GM21423 (cell line): Measurements from ENCODE around the gene GALNT7.
A peak's percentile ranks its signal among the peaks of the same experiment; 100 is the strongest.
"Not testable (repeated sequence)": the region's sequence is repeated elsewhere in the genome, so short reads cannot be mapped to it uniquely, and the experiment has no call there.

Experiments
- ATAC-seq: cut with Tn5 transposase; IDR thresholded peaks from one replicate; pipeline ENCODE4 v1.9.1; 2021; ENCODE audit warnings: mild to moderate bottlenecking, moderate library complexity; ENCODE audit not compliant: unreplicated experiment

GALNT7 gene

DNA sequence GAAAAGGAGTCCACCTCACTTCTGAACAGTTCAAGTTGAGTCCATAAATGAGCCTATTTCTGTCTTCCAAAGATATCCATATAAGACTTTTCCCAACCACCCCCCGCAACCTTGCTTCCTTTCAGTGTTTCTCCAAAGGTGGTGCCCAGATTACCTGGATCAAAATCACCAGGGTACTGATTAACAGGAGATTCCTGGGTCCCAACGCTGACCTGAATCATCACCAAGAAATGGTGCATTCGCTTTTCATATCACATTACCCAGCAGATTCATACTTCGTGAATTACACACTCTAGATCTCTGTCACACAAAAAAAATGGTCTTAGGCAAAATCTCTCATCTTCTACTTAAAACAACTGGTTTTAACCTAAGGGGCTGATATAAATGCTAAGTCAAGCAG lies 2.1 kb upstream of the GALNT7 start:
- no peak for ATAC-seq

- peak; percentile 18 for ATAC-seq
These were observed 734 bp upstream of the GALNT7 start for GRCh38 chr4:173167758-173168395.

DNA sequence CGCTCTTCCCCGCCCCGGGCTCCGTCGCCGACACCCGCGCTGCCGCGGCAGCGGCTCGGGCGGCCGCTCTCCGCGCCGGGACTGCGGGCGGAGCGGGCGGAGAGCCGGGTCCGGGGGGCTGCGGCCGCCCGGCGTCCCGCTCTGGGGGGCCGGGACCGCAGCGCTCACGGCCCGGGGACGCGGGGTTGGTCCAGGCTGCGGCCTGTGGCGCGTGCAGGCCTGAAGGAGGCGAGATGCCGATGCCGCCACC lies 492 bp downstream of the GALNT7 start:
- ATAC-seq = no peak

DNA sequence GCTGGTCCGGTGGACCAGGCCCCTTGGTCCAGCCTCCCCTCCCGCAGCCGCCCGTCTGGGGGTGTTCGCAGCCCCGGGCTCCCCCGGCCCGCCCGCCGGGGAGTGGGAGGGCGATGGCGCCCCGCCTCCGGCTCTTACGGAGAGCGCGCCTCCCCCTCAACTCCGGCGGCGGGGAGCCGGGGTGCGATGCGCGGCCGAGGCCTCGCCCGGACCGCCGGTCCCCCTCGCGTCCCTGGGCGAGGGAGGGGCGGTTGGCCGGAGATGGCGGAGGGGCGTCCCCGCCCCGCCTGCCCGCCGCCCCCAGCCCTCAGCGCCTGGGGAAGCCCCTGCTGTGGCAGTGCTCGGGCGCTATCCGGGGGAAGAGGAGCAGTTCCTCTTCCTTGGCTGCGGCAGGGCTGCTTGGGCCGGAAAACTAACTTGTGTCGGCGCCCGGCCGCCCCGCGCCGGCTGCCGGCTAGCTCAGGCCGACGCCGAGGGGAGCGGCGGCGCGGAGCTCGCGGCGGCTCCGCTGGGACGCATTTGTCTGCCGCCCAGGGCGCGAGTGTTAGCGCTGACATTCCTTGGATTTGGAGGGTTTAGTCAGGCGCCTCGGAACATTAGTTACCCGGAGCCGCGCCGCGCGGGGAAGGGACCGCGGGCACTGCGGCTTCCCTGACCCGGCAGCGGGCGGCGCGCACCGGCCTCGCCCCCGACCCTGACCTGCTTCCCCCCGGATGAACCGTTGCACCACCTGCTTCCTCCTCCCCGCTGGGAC lies 994 bp downstream of the GALNT7 start:
- ATAC-seq = peak; percentile 58

DNA sequence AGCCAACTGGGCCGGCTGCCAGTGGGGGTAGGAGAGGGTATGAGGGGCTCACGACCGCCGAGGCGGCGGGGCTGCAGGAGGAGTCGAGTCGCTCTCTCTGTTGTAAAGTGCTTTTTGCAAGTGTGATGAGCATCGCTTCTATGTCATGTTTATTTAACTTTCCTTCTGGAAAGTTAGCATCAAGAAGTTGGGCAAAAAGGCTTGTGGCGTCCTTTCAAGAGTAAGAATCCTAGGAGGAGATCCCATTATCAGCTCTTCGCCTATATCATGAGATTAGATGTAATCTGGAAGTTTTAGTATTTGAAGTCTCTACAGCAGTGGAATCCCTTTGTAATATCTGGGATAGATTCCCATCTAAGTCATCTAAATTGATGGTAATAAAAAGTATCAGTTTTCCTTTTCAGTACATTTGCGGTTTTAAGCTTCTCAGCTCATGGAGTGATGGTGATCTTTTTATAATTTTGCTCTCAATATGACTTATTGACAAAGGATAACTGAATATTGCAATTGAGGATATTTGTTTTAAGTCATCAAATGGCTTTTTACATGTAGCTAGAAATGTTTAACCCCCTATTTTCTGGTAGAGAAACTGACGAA lies 1.7 kb downstream of the GALNT7 start:
- no peak for ATAC-seq

DNA sequence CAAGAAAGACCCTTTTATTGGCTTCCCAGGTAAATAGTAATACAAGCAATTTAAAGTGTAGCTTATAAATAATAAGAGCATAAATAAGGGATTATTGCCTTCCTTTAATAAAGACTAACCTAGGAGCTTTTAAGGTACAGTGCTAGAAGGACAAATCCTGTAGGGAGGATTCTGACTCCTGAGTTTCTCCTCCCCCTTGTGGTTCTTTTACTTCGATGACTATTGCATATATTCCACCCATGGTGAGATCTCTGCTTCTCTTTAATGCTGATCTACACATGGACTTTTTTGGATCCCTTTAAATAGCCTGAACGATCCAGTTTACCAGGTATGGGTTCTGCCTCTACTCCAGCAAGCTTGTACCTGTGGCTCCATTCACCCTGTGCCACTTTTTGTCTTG lies 2.5 kb downstream of the GALNT7 start:
- no peak for ATAC-seq

- ATAC-seq = no peak
These were observed 3.4 kb downstream of the GALNT7 start for GRCh38 chr4:173171987-173172386.

- ATAC-seq = no peak
These were observed 5.6 kb downstream of the GALNT7 start for GRCh38 chr4:173174184-173174583.

DNA sequence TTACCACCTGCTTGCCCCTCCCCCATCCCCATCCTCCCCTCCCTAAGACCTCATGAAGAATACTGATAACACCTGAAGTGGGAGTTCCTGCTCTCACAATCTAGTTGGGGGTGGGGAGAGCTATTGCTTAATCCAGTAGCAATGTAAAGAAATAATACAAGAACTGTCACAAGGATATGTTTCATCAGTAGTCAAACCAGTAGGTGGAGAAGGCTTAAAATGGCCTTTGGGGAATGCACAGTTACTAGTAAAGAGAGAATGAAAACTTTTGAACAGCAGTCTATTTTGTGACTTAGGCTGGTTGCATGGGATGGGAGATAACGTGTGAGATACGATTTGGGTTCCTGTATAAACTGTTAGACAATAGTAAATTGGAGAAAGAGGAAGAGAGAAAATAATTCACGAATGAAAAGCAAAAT lies 6.0 kb downstream of the GALNT7 start:
- ATAC-seq = no peak

DNA sequence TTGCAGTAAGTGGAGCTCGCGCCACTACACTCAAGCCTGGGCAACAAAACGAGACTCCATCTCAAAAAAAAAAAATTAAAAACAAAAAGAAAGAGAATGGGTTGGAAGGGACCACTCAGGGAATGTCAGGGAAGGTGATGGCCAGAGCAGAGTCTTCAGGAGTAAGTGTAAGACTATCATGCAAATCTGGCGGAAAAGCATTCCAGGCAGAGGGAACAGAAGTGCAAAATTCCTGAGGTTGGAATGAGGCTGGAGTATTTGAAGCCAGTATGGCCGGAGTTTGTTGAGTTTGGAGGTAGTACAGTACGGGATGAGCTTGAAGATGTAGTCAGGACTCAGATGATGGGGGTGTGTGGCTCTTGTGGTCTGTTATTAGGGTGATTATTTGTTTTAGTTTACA lies 7.4 kb downstream of the GALNT7 start:
- no peak for ATAC-seq

DNA sequence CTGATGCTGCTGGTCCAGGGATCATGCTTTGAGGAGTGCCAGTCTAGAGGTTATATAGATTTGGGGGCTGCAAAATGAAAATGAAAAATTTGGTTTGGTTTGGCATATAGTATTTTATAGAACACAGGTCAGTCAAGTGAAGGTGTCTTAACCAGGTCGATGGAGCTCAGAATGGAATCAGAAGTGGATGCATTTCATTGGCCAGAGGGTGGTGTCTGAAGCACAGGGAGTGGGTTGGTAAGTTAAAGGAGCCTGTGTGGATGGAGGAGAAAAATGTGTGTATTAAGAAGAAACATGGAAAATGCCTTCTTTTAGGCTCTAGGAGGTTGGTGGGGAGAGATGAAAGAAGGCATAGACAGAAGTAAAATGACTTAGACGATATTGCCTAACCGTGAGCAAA lies 8.6 kb downstream of the GALNT7 start:
- ATAC-seq = no peak

- ATAC-seq = no peak
These were observed 9.5 kb downstream of the GALNT7 start for GRCh38 chr4:173178144-173178543.

- peak; percentile 65 for ATAC-seq
These were observed 13.2 kb downstream of the GALNT7 start for GRCh38 chr4:173181848-173182247.

GRCh38 chr4:173182403-173182802 lies 13.8 kb downstream of the GALNT7 start:
- ATAC-seq = no peak

DNA sequence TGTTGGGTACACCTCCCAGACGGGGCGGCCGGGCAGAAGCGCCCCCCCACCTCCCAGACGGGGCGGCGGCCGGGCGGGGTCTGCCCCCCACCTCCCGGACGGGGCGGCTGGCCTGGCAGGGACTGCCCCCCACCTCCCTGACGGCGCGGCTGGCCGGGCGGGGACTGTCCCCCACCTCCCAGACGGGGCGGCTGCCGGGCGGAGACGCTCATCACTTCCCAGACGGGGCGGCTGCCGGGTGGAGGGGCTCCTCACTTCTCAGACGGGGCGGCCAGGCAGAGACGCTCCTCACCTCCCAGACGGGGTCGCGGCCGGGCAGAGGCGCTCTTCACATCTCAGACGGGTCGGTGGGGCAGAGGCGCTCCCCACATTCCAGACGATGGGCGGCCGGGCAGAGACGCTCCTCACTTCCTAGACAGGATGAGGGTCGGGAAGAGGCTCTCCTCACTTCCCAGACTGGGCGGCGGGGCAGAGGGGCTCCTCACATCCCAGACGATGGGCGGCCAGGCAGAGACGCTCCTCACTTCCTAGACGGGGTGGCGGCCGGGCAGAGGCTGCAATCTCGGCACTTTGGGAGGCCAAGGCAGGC lies 15.1 kb downstream of the GALNT7 start:
- not testable (repeated sequence) for ATAC-seq

- ATAC-seq = peak; percentile 38
These were observed 17.4 kb downstream of the GALNT7 start for GRCh38 chr4:173185847-173186510.

DNA sequence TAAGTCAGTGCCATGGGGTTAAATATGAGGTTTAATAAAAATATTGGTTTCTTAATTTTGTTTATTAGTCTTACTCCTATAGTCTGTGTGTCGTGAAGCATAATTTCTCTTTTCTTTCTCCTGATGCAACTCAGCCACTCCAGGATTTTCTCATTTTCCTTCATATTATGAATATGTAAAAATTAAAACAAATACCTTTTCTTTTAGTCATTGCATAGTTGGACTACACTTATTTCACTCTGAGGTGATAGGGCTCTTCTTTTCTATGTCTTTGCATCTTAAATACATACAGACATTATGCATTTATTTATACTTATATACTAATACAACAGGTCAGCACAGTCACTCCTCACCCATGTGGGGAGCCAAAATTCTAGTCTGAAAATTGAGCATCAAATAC lies 19.1 kb downstream of the GALNT7 start:
- no peak for ATAC-seq

DNA sequence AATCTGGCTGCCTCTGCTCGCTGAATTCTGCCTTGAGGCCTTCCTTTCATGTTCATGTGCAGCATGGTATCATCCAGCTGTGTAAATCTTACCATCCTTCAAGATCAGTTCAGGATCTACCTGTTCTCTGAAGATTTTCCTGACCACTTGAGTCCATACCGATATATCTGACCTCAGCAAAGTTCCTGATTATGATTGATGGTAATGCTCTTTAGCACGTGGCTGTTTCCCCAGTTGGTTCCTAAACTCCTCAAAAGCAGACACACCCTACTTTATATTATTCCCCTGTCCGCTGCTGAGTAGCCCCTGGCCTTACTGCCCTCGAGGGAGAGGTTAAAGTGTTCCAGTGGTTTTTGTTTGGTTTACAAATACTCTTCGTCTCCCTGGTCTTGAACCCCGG lies 20.0 kb downstream of the GALNT7 start:
- ATAC-seq = no peak

GRCh38 chr4:173189117-173189693 lies 20.6 kb downstream of the GALNT7 start:
- no peak for ATAC-seq

DNA sequence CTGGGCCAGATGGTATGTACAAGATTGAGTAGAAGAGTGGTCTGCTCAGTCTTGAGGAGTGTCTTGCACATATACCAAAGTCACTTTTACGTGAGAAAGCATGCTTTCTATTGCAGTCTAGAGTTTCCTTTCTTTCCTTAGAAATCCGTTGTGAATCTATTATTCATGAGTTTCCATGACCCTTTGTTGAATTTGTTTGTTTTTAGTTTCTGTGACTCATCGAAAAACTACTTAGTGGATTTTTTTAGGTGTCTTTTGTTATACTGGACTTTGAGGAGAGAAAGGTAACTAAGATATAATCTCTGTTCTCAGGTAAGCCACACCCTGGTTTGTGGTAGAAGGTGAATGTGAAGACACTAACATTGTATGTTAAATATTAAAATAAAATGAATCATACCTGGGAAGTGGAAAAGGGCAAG lies 23.0 kb downstream of the GALNT7 start:
- no peak for ATAC-seq
